Measurements from ENCODE around the gene RUNX2. TPM values are rescaled to one million over a fixed set of nuclear protein-coding genes. Genes with fewer than 3 reads are reported as not detected.

RUNX2 gene
- total RNA-seq, 1 experiment from 2014 or later, result 7.0 TPM

DNA sequence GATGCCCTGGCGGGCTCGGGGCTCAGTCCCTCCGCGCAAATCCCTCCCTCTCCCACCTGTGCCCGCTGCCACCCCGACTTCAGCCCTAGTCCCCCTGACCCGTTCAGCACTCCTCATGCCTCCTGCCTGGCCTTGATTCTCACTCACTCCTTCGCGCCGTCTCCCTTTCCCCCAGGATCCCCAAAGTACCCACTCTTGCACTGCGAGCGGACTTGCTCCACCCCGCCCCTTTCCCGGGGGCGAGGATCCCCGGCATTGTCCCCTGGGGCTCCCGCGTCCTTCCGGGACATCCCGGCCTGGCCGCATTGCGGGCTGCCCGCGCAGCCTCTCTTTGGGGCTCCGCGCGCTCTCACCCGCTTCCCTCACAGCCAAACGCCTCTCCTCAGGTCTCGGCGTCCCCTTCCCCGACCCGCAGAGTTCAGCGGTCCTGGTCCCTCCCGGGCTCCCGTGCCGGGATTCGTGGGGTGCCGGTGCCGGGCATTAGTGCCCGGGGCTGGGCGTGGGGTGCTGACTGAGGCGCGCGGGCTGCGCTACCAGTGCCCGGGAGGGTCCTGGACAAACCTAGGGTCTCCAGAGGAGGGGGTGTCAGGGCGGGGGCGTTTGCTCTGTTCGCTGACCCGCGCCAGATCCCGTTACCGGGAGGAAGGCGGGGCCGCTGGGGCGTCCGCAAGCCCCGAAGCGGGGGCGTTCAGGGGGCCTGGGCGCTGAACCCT lies 95.1 kb downstream of the RUNX2 start:
- DNase-seq (ENCODE audit: low read depth, low spot score) (no peak), ATAC-seq (peak; percentile 19)
- ChIA-PET POLR2A (interaction anchor here (0.8 kb wide), 1 partner anchor 758 kb away, joined by 11 read pairs; no protein-coding TSS in a partner anchor), CTCF (interaction anchor here (0.6 kb wide), 1 partner anchor 61 kb away, joined by 3 read pairs; no protein-coding TSS in a partner anchor)
- Histone ChIP-seq H3K27ac (ENCODE audit: low read length) (peak overlapping the region; percentile 36), H3K36me3 (ENCODE audit: control insufficient read depth, insufficient read depth, low read length) (no peaks in the 10 kb centered on the region), H3K9me3 (ENCODE audit: control insufficient read depth, insufficient read depth, low read depth, low read length) (no peaks in the 10 kb centered on the region), H3K4me3 (ENCODE audit: low read depth in 2 of 2, low read length in 2 of 2) (peak overlapping the region; percentile 54 to 86), H3K27me3 (ENCODE audit: control insufficient read depth, insufficient read depth, low read length) (no peaks in the 10 kb centered on the region), H3K4me1 (ENCODE audit: control insufficient read depth, insufficient read depth, low read length) (peaks cover 25% of the 10 kb centered on the region)
- in situ Hi-C loops (cut with HindIII; ENCODE audit: low pct_unique_long_range_greater_than_20kb, low sequenced_read_pairs), result no loop called here
- TF ChIP-seq POLR2AphosphoS5 (IDR thresholded peaks at IDR 0.05; ENCODE audit: low read depth, low read length) (no peak), SIN3A (IDR thresholded peaks at IDR 0.05; ENCODE audit: borderline replicate concordance, insufficient read depth, low read depth, low read length) (no peak), TCF7L2 (IDR thresholded peaks at IDR 0.05; ENCODE audit: low read depth, low read length) (no peak)
- TF ChIP-seq, protein P1, sequence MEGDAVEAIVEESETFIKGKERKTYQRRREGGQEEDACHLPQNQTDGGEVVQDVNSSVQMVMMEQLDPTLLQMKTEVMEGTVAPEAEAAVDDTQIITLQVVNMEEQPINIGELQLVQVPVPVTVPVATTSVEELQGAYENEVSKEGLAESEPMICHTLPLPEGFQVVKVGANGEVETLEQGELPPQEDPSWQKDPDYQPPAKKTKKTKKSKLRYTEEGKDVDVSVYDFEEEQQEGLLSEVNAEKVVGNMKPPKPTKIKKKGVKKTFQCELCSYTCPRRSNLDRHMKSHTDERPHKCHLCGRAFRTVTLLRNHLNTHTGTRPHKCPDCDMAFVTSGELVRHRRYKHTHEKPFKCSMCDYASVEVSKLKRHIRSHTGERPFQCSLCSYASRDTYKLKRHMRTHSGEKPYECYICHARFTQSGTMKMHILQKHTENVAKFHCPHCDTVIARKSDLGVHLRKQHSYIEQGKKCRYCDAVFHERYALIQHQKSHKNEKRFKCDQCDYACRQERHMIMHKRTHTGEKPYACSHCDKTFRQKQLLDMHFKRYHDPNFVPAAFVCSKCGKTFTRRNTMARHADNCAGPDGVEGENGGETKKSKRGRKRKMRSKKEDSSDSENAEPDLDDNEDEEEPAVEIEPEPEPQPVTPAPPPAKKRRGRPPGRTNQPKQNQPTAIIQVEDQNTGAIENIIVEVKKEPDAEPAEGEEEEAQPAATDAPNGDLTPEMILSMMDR (IDR thresholded peaks at IDR 0.05), result no peak
- TF ChIP-seq, protein P2, sequence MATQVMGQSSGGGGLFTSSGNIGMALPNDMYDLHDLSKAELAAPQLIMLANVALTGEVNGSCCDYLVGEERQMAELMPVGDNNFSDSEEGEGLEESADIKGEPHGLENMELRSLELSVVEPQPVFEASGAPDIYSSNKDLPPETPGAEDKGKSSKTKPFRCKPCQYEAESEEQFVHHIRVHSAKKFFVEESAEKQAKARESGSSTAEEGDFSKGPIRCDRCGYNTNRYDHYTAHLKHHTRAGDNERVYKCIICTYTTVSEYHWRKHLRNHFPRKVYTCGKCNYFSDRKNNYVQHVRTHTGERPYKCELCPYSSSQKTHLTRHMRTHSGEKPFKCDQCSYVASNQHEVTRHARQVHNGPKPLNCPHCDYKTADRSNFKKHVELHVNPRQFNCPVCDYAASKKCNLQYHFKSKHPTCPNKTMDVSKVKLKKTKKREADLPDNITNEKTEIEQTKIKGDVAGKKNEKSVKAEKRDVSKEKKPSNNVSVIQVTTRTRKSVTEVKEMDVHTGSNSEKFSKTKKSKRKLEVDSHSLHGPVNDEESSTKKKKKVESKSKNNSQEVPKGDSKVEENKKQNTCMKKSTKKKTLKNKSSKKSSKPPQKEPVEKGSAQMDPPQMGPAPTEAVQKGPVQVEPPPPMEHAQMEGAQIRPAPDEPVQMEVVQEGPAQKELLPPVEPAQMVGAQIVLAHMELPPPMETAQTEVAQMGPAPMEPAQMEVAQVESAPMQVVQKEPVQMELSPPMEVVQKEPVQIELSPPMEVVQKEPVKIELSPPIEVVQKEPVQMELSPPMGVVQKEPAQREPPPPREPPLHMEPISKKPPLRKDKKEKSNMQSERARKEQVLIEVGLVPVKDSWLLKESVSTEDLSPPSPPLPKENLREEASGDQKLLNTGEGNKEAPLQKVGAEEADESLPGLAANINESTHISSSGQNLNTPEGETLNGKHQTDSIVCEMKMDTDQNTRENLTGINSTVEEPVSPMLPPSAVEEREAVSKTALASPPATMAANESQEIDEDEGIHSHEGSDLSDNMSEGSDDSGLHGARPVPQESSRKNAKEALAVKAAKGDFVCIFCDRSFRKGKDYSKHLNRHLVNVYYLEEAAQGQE (IDR thresholded peaks at IDR 0.05; ENCODE audit: insufficient read depth in 1 of 2, low read depth in 2 of 2, low read length in 1 of 2), result no peak
- no TSS peak for BruUV-seq (replicated peaks)
- intact Hi-C loops (cut with micrococcal nuclease; ENCODE audit: unreplicated experiment), result loop anchor here (2.0 to 10.0 kb wide), 3 partner anchors 292 to 766 kb away; no protein-coding TSS in a partner anchor

DNA sequence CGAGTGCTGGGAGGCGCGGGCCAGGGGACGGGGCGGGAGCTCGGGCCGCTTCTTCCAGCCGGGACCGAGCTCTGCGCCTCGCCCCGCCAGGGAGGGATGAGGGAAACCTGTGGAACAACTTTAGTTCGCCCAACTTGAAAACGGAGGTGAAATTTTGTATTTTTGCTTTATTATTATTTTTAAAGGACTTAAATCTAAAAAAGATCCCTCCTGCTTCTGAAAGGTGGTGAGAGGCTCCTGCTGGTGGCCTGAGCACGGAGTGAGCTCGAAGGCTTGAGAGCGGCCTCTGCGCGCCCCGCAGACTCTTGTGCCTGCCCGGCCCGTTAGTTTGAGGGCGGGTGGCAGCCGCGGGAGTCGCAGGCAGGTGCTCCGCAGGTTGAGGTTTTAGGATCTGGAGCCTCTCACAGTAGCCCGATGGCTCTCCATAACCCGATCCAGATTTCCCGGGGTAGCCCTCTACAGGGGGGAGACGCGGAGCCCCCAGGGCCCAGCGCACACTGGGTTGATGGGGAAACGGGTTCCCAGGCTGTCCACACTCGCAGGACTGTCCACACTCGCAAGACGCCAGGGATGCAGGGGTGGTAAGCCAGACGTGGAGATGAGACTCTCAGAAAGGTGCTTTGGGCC lies 95.8 kb downstream of the RUNX2 start:
- ATAC-seq (peak; percentile 32), DNase-seq (ENCODE audit: low read depth, low spot score) (no peak)
- POLR2A ChIA-PET, result no interaction called here
- Histone ChIP-seq H3K4me3 (ENCODE audit: low read depth in 2 of 2, low read length in 2 of 2) (peak overlapping the region; percentile 54 to 86), H3K27ac (ENCODE audit: low read length) (peak overlapping the region; percentile 36), H3K27me3 (ENCODE audit: control insufficient read depth, insufficient read depth, low read length) (no peaks in the 10 kb centered on the region), H3K36me3 (ENCODE audit: control insufficient read depth, insufficient read depth, low read length) (no peaks in the 10 kb centered on the region), H3K4me1 (ENCODE audit: control insufficient read depth, insufficient read depth, low read length) (peaks cover 25% of the 10 kb centered on the region), H3K9me3 (ENCODE audit: control insufficient read depth, insufficient read depth, low read depth, low read length) (no peaks in the 10 kb centered on the region)
- BruUV-seq (replicated peaks), result no TSS peak
- in situ Hi-C loops (cut with HindIII; ENCODE audit: low pct_unique_long_range_greater_than_20kb, low sequenced_read_pairs) (no loop called here), intact Hi-C loops (cut with micrococcal nuclease; ENCODE audit: unreplicated experiment) (loop anchor here (2.0 to 10.0 kb wide), 3 partner anchors 291 to 767 kb away; no protein-coding TSS in a partner anchor)
- TF ChIP-seq POLR2AphosphoS5 (IDR thresholded peaks at IDR 0.05; ENCODE audit: low read depth, low read length) (no peak), SIN3A (IDR thresholded peaks at IDR 0.05; ENCODE audit: borderline replicate concordance, insufficient read depth, low read depth, low read length) (no peak), TCF7L2 (IDR thresholded peaks at IDR 0.05; ENCODE audit: low read depth, low read length) (no peak)
- TF ChIP-seq, protein P2 (IDR thresholded peaks at IDR 0.05; ENCODE audit: insufficient read depth in 1 of 2, low read depth in 2 of 2, low read length in 1 of 2), result no peak
- TF ChIP-seq, protein P1 (IDR thresholded peaks at IDR 0.05), result no peak
- CTCF ChIA-PET, result interaction anchor here (0.6 kb wide), 1 partner anchor 62 kb away, joined by 3 read pairs; no protein-coding TSS in a partner anchor
